Lower leg skin (tissue), 3 donors: ENCODE data around the gene CACNG1.

ENCODE experiments used
- POLR2A ChIP-seq, 2 donors: fragments of 450-650 bp; IDR thresholded peaks; one replicate each; pipeline ENCODE4 v1.6.1; 2016 to 2017; ENCODE audit warnings: antibody characterized with exemption in 2 of 2, mild to moderate bottlenecking in 1 of 2, moderate library complexity in 1 of 2
- TF ChIP-seq, protein P1 (sequence below), 3 donors: fragments of 450-650 bp; IDR thresholded peaks; one replicate each; pipeline ENCODE4 v1.5.1; 2016; ENCODE audit warnings: antibody characterized with exemption in 3 of 3, mild to moderate bottlenecking in 3 of 3, moderate library complexity in 2 of 3

DNA sequence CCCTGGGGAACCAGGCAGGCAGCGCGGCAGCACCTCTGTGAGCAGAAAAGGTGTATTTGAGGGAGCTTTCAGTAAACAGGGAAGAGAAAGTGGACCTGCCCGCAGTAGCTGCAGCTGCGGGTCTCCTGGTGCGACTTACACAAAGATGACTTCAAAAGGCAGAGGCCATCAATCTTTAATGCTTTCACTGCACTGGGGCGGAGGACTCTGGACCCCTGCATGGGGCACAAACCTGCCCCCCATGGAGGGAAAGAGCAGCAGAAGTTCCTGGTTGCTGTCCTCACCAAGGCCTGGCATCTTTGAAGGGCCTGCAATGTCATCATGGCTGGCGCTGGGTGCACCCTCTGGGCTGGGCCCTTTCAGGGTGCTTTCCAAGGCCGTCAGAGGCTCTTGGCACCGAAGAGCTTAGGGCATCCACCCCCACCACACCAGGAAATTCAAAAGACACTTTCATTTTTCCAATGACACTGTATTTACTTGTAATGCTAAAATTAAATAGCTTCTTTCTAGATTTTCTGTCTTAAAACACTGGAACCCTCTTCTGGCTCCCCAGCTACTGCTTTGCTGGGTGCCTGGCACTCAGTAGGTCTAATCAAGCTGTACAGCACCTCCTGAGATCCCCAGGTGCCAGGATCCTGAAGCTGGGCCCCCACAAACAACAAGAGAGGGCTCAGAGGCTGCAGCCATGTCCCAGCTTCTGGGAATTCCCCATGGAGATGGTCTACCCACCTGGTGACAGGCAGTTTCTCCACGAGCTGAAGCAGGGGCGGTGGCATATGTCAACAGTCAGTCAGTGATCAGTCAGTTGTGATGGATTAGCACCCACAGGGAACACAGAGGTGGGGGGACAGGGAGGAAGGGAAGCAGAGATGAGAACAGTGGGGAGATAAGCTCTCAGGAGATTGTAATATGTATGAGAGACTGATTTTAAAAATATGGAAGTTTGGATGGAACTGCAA lies 2.1 kb upstream of the CACNG1 start:
- TF ChIP-seq, protein P1, sequence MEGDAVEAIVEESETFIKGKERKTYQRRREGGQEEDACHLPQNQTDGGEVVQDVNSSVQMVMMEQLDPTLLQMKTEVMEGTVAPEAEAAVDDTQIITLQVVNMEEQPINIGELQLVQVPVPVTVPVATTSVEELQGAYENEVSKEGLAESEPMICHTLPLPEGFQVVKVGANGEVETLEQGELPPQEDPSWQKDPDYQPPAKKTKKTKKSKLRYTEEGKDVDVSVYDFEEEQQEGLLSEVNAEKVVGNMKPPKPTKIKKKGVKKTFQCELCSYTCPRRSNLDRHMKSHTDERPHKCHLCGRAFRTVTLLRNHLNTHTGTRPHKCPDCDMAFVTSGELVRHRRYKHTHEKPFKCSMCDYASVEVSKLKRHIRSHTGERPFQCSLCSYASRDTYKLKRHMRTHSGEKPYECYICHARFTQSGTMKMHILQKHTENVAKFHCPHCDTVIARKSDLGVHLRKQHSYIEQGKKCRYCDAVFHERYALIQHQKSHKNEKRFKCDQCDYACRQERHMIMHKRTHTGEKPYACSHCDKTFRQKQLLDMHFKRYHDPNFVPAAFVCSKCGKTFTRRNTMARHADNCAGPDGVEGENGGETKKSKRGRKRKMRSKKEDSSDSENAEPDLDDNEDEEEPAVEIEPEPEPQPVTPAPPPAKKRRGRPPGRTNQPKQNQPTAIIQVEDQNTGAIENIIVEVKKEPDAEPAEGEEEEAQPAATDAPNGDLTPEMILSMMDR (IDR thresholded peaks at IDR 0.05): no peak
- no peak for TF ChIP-seq POLR2A (IDR thresholded peaks at IDR 0.05)
